Endothelial cell of umbilical vein (primary cell): ENCODE data around the gene AHRR. TPM values are rescaled to one million over a fixed set of nuclear protein-coding genes. Genes with fewer than 3 reads are reported as not detected.

ENCODE experiments used
- BruUV-seq: library from RNA; stranded (reverse); fragments of 400-500 nt; replicated peaks from 2 replicates; lab custom pipeline; 2021; lab: Mats Ljungman, UMichigan
- CTCF ChIA-PET: fragments of 300-600, 350-600 bp; sonication (Branson Sonifier 250); formaldehyde crosslinking; loops from one replicate; lab custom pipeline; 2021; ENCODE audit warnings: antibody characterized with exemption, inconsistent platforms; lab: Charles Lee
- POLR2A ChIA-PET: fragments of 300-600, 350-600 bp; sonication (Branson Sonifier 250); formaldehyde crosslinking; loops from one replicate; lab custom pipeline; 2021; ENCODE audit warnings: antibody characterized with exemption, inconsistent platforms; lab: Charles Lee
- DNase-seq: peaks from one replicate; pipeline ENCODE4 v3.0.0-alpha.2; 2011; ENCODE audit warnings: low read depth, low spot score
- FAIRE-seq: peaks from 2 replicates; lab custom pipeline; 2011; peaks lifted over from hg19 to GRCh38; lab: Jason Lieb, UNC
- H2AFZ ChIP-seq: 2 replicates; pipeline ENCODE4 v1.6.0; 2012; ENCODE audit warnings: low read depth, low read length, control low read depth, inconsistent platforms
- H3K27ac ChIP-seq: 2 replicates; pipeline ENCODE4 v1.5.1; 2011; ENCODE audit warnings: low read depth, mild to moderate bottlenecking, control low read depth, low read length, moderate library complexity; ENCODE audit not compliant: insufficient read depth
- H3K27me3 ChIP-seq, 2 experiments: 2 replicates each; pipeline versions ENCODE4 v1.6.0 to v1.6.1; 2011; ENCODE audit warnings: low read length in 2 of 2, mixed read lengths in 1 of 2; ENCODE audit not compliant: control insufficient read depth in 2 of 2, insufficient read depth in 2 of 2
- H3K36me3 ChIP-seq, 2 experiments: 2 replicates in 1 of 2; 3 replicates in 1 of 2; pipeline ENCODE4 v1.5.1; 2011; ENCODE audit warnings: low read length in 2 of 2, mild to moderate bottlenecking in 1 of 2, moderate library complexity in 1 of 2; ENCODE audit not compliant: control insufficient read depth in 2 of 2, insufficient read depth in 2 of 2; ENCODE audit errors: extremely low read depth in 1 of 2
- H3K4me1 ChIP-seq: 3 replicates; pipeline ENCODE4 v1.5.1; 2011; ENCODE audit warnings: mild to moderate bottlenecking, low read length; ENCODE audit not compliant: control insufficient read depth, insufficient read depth; ENCODE audit errors: extremely low read depth
- H3K4me2 ChIP-seq: 2 replicates; pipeline ENCODE4 v1.6.1; 2011; ENCODE audit warnings: low read length, control low read depth, mixed read lengths; ENCODE audit not compliant: insufficient read depth
- H3K4me3 ChIP-seq, 3 experiments: fragments of 200-600 bp in 1 of 3; sonication (generic), shearing (Covaris generic) in 1 of 3; replicated peaks in 1 of 3; 2 replicates each; pipeline ENCODE4 v1.5.1; 2011 to 2016; ENCODE audit warnings: control low read depth in 3 of 3, low read length in 3 of 3, mild to moderate bottlenecking in 2 of 3, inconsistent platforms in 1 of 3, low read depth in 1 of 3, moderate library complexity in 1 of 3; ENCODE audit not compliant: insufficient read depth in 1 of 3
- H3K79me2 ChIP-seq: 2 replicates; pipeline ENCODE4 v1.6.0; 2012; ENCODE audit warnings: low read length, inconsistent platforms; ENCODE audit not compliant: control insufficient read depth, insufficient read depth
- H3K9ac ChIP-seq: replicated peaks from 2 replicates; pipeline ENCODE3; 2011; ENCODE audit warnings: low read length, control low read depth; ENCODE audit not compliant: insufficient read depth; ENCODE audit errors: extremely low read depth
- H3K9me1 ChIP-seq: replicated peaks from 3 replicates; pipeline ENCODE4 v1.6.0; 2011; ENCODE audit warnings: mild to moderate bottlenecking, low read length; ENCODE audit not compliant: control insufficient read depth, insufficient read depth; ENCODE audit errors: extremely low read depth
- H3K9me3 ChIP-seq: replicated peaks from 2 replicates; pipeline ENCODE4 v1.5.1; 2012; ENCODE audit warnings: low read length, inconsistent platforms; ENCODE audit not compliant: control insufficient read depth, insufficient read depth
- H4K20me1 ChIP-seq: replicated peaks from 2 replicates; pipeline ENCODE3; 2011; ENCODE audit warnings: mild to moderate bottlenecking, low read length; ENCODE audit not compliant: control insufficient read depth, insufficient read depth; ENCODE audit errors: extremely low read depth
- CTCF ChIP-seq, 2 donors: IDR thresholded peaks; 1 replicate in 1 of 2; 2 replicates in 1 of 2; pipeline ENCODE4 v1.5.1; 2011; ENCODE audit warnings: low read length in 2 of 2, mild to moderate bottlenecking in 2 of 2, moderate library complexity in 2 of 2, control low read depth in 1 of 2, inconsistent platforms in 1 of 2, low read depth in 1 of 2; ENCODE audit not compliant: insufficient read depth in 1 of 2; ENCODE audit errors: extremely low read depth in 1 of 2
- EZH2 ChIP-seq: IDR thresholded peaks from 2 replicates; pipeline ENCODE4 v1.6.1; 2012; ENCODE audit warnings: borderline replicate concordance, low read depth, mild to moderate bottlenecking, moderate library complexity, low read length, inconsistent platforms; ENCODE audit not compliant: severe bottlenecking
- FOS ChIP-seq: IDR thresholded peaks from 2 replicates; pipeline ENCODE4 v1.6.1; 2011; ENCODE audit warnings: mild to moderate bottlenecking, low read length, moderate library complexity, borderline replicate concordance; ENCODE audit not compliant: insufficient read depth
- GATA2 ChIP-seq: IDR thresholded peaks from 2 replicates; pipeline ENCODE4 v1.7.0; 2011; ENCODE audit warnings: low read depth, mild to moderate bottlenecking, moderate library complexity, mixed read lengths, low read length; ENCODE audit not compliant: insufficient read length, insufficient read depth
- JUN ChIP-seq: IDR thresholded peaks from 2 replicates; pipeline ENCODE4 v1.6.1; 2011; ENCODE audit warnings: borderline replicate concordance, low read depth; ENCODE audit not compliant: insufficient read length, insufficient read depth
- MAX ChIP-seq: IDR thresholded peaks from 2 replicates; pipeline ENCODE4 v1.6.1; 2011; ENCODE audit not compliant: insufficient read depth, insufficient read length
- MYC ChIP-seq: IDR thresholded peaks from one replicate; pipeline ENCODE4 v1.6.1; 2011; ENCODE audit warnings: mild to moderate bottlenecking, low read depth, low read length
- POLR2A ChIP-seq: IDR thresholded peaks from 2 replicates; pipeline ENCODE4 v1.6.1; 2012; ENCODE audit warnings: low read depth, mild to moderate bottlenecking, control low read depth, low read length
- POLR2AphosphoS5 ChIP-seq: IDR thresholded peaks from 2 replicates; pipeline ENCODE4 v1.6.1; 2012; ENCODE audit warnings: low read depth, mild to moderate bottlenecking, control low read depth, low read length, moderate library complexity; ENCODE audit not compliant: insufficient read depth
- dilution Hi-C: fragments of 300-500 bp; cut with MboI; formaldehyde crosslinking; loops from one replicate; pipeline ENCODE4 v1.15.0; 2019; ENCODE audit warnings: low sequenced_read_pairs; ENCODE audit not compliant: extremely low pct_ligation_motif_present
- intact Hi-C: fragments of 100-400 bp; cut with micrococcal nuclease; formaldehyde crosslinking; loops from one replicate; pipeline ENCODE4 v1.10.0; 2022
- polyA plus RNA-seq, 4 experiments: library from polyadenylated mRNA; depleted of rRNA in 3 of 4; stranded (reverse) in 3 of 4; unstranded in 1 of 4; fragments of >200 nt; gene quantifications; 2 replicates each; pipeline versions ENCODE4 v1.2.1 to v1.2.3, GENCODE V29; 2011 to 2012; ENCODE audit warnings: missing spikeins in 1 of 4
- total RNA-seq: library from RNA; stranded (reverse); gene quantifications from 2 replicates; pipeline ENCODE4 v1.2.3, GENCODE V29; 2021

The AHRR gene
- total and polyA plus RNA-seq, 2 donors (not counting 3 experiments of a cell fraction or from before 2014, with no cell fraction given): 3.1 to 7.3 TPM

GRCh38 chr5:370959-371810 lies 49.7 kb downstream of the AHRR start:
- intact Hi-C loops: no loop called here
- Histone ChIP-seq H3K9me3 (no peaks in the 10 kb centered on the region), H4K20me1 (no peaks in the 10 kb centered on the region), H3K27me3 (no peaks in the 10 kb centered on the region), H2AFZ (no peak overlapping the region), H3K4me3 (no peak overlapping the region), H3K9ac (no peak overlapping the region), H3K27ac (no peak overlapping the region), H3K79me2 (no peaks in the 10 kb centered on the region), H3K4me1 (peaks cover 25% of the 10 kb centered on the region), H3K36me3 (no peaks in the 10 kb centered on the region), H3K9me1 (no peaks in the 10 kb centered on the region), H3K4me2 (no peak overlapping the region)
- DNase-seq (no peak), FAIRE-seq (no peak)
- TF ChIP-seq POLR2AphosphoS5: no peak
- no peak for TF ChIP-seq FOS
- no peak for TF ChIP-seq POLR2A
- no peak for TF ChIP-seq EZH2
- TF ChIP-seq MAX: no peak
- no peak for TF ChIP-seq GATA2
- no peak for TF ChIP-seq JUN
- TF ChIP-seq CTCF (IDR thresholded peaks at IDR 0.05; ENCODE audit: extremely low read depth in 1 of 2, insufficient read depth in 1 of 2, low read depth in 1 of 2, low read length in 2 of 2): no peak
- no peak for TF ChIP-seq MYC
- ChIA-PET POLR2A (no interaction called here), CTCF (interaction anchor here (0.9 to 1.6 kb wide), 7 partner anchors 10 to 75 kb away, joined by 3 to 6 read pairs (median 3); no protein-coding TSS in a partner anchor)
- dilution Hi-C loops: no loop called here
- BruUV-seq: no TSS peak
